ENCODE data around the gene LYPD6B. TPM values are rescaled to one million over a fixed set of nuclear protein-coding genes. Genes with fewer than 3 reads are reported as not detected.

Gene LYPD6B
- total RNA-seq, 1 experiment from 2014 or later = 0.37 TPM

GRCh38 chr2:149185942-149186490 lies 147.5 kb downstream of the LYPD6B start:
- H3K27me3 Mint-ChIP-seq (ENCODE audit: insufficient read depth, unreplicated experiment) = no peaks in the 10 kb centered on the region
- H3K4me1 Mint-ChIP-seq (ENCODE audit: insufficient read depth, unreplicated experiment) = no peaks in the 10 kb centered on the region
- no peak for DNase-seq (ENCODE audit: unreplicated experiment)
- TF ChIP-seq, protein P1, sequence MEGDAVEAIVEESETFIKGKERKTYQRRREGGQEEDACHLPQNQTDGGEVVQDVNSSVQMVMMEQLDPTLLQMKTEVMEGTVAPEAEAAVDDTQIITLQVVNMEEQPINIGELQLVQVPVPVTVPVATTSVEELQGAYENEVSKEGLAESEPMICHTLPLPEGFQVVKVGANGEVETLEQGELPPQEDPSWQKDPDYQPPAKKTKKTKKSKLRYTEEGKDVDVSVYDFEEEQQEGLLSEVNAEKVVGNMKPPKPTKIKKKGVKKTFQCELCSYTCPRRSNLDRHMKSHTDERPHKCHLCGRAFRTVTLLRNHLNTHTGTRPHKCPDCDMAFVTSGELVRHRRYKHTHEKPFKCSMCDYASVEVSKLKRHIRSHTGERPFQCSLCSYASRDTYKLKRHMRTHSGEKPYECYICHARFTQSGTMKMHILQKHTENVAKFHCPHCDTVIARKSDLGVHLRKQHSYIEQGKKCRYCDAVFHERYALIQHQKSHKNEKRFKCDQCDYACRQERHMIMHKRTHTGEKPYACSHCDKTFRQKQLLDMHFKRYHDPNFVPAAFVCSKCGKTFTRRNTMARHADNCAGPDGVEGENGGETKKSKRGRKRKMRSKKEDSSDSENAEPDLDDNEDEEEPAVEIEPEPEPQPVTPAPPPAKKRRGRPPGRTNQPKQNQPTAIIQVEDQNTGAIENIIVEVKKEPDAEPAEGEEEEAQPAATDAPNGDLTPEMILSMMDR (IDR thresholded peaks at IDR 0.05; ENCODE audit: unreplicated experiment) = no peak
- CTCF ChIA-PET = interaction anchor here (1.4 kb wide), 1 partner anchor 169 kb away, joined by 5 read pairs; no protein-coding TSS in a partner anchor
- no TSS peak for BruUV-seq (replicated peaks)
- intact Hi-C loops (cut with micrococcal nuclease) = no loop called here
- H3K27ac Mint-ChIP-seq (ENCODE audit: low read depth, unreplicated experiment) = no peak overlapping the region
- H3K36me3 Mint-ChIP-seq (ENCODE audit: insufficient read depth, unreplicated experiment) = no peaks in the 10 kb centered on the region
- H3K4me3 Mint-ChIP-seq (ENCODE audit: unreplicated experiment) = no peak overlapping the region
- POLR2A ChIA-PET = no interaction called here
- no peaks in the 10 kb centered on the region for H3K9me3 Mint-ChIP-seq (ENCODE audit: unreplicated experiment)

DNA sequence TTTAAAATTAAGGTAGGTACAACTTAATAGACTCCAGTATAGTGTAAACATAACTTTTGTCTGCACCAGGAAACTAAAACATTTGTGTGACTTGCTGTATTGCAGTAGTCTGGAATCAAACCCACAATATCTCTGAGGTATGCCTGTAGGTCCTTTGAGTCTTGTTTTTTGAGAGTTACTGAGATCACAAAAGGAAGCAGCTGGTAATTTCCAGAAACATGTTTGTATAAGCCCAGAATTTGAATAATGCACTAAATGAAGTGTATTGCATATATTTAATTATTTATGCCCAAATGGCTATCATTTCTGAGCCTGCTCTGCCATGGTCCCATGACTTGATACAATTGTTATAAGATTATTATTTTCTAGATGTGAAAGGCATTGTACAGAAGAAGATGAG lies 148.6 kb downstream of the LYPD6B start:
- TF ChIP-seq, protein P1 (IDR thresholded peaks at IDR 0.05; ENCODE audit: unreplicated experiment) = no peak
- no peak for DNase-seq (ENCODE audit: unreplicated experiment)
- no peaks in the 10 kb centered on the region for H3K36me3 Mint-ChIP-seq (ENCODE audit: insufficient read depth, unreplicated experiment)
- no peak overlapping the region for H3K4me3 Mint-ChIP-seq (ENCODE audit: unreplicated experiment)
- CTCF ChIA-PET = interaction anchor here (1.1 to 1.4 kb wide), 2 partner anchors 10 to 170 kb away, joined by 3 to 5 read pairs; no protein-coding TSS in a partner anchor
- BruUV-seq (replicated peaks) = no TSS peak
- no peak overlapping the region for H3K27ac Mint-ChIP-seq (ENCODE audit: low read depth, unreplicated experiment)
- H3K27me3 Mint-ChIP-seq (ENCODE audit: insufficient read depth, unreplicated experiment) = no peaks in the 10 kb centered on the region
- H3K4me1 Mint-ChIP-seq (ENCODE audit: insufficient read depth, unreplicated experiment) = no peaks in the 10 kb centered on the region
- no peaks in the 10 kb centered on the region for H3K9me3 Mint-ChIP-seq (ENCODE audit: unreplicated experiment)
- POLR2A ChIA-PET = no interaction called here
- intact Hi-C loops (cut with micrococcal nuclease) = no loop called here

DNA sequence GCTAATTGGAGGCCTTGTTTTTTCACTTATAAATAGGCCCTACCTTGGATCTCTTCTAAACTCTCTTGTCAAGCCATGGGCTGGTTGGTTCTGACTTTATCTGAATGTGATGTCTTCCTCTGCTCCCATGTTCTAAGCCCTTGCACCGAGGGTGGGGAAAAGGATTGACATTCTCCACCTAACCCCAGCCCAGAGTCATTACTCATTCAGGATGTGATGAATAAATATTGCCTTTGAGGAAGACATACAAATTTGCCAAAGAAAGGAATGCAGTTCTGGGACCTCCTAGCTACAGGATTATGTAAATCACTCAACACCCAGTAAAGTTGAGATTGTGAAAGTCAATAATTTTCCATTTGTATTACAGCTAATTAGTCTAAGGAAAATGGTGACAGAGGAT lies 149.8 kb downstream of the LYPD6B start:
- CTCF ChIA-PET = interaction anchor here (0.9 to 1.2 kb wide), 3 partner anchors 9 to 170 kb away, joined by 3 read pairs; no protein-coding TSS in a partner anchor
- H3K4me3 Mint-ChIP-seq (ENCODE audit: unreplicated experiment) = no peak overlapping the region
- no peaks in the 10 kb centered on the region for H3K27me3 Mint-ChIP-seq (ENCODE audit: insufficient read depth, unreplicated experiment)
- no peaks in the 10 kb centered on the region for H3K9me3 Mint-ChIP-seq (ENCODE audit: unreplicated experiment)
- no peaks in the 10 kb centered on the region for H3K36me3 Mint-ChIP-seq (ENCODE audit: insufficient read depth, unreplicated experiment)
- no peak overlapping the region for H3K27ac Mint-ChIP-seq (ENCODE audit: low read depth, unreplicated experiment)
- no TSS peak for BruUV-seq (replicated peaks)
- POLR2A ChIA-PET = no interaction called here
- no peak for DNase-seq (ENCODE audit: unreplicated experiment)
- TF ChIP-seq, protein P1 (IDR thresholded peaks at IDR 0.05; ENCODE audit: unreplicated experiment) = no peak
- intact Hi-C loops (cut with micrococcal nuclease) = no loop called here
- no peaks in the 10 kb centered on the region for H3K4me1 Mint-ChIP-seq (ENCODE audit: insufficient read depth, unreplicated experiment)

DNA sequence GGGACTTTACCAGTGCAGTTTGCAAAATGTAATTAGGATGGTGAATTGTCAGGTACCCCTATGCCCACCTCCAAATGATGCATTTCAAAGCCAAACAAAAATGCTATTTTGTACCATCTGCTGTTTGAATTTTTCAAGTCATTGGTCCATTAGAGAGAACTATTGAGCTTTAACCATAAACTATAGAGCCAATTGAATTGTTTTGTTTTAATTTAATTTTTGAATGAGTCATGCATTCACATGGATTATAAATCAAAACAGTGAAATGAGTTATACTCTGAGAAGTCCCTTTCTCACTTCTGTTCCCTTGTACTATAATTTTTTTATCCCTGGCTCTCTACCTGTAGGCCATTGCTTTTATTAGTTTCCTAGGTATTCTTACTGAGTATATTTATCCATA lies 151.3 kb downstream of the LYPD6B start:
- ChIA-PET POLR2A (interaction anchor here (0.9 to 1.4 kb wide), 4 partner anchors 9 to 50 kb away, joined by 3 to 4 read pairs (median 4); no protein-coding TSS in a partner anchor), CTCF (no interaction called here)
- TF ChIP-seq, protein P1 (IDR thresholded peaks at IDR 0.05; ENCODE audit: unreplicated experiment) = no peak
- intact Hi-C loops (cut with micrococcal nuclease) = no loop called here
- Mint-ChIP-seq H3K9me3 (ENCODE audit: unreplicated experiment) (no peaks in the 10 kb centered on the region), H3K27me3 (ENCODE audit: insufficient read depth, unreplicated experiment) (no peaks in the 10 kb centered on the region), H3K36me3 (ENCODE audit: insufficient read depth, unreplicated experiment) (no peaks in the 10 kb centered on the region), H3K4me3 (ENCODE audit: unreplicated experiment) (no peak overlapping the region), H3K27ac (ENCODE audit: low read depth, unreplicated experiment) (no peak overlapping the region), H3K4me1 (ENCODE audit: insufficient read depth, unreplicated experiment) (no peaks in the 10 kb centered on the region)
- no peak for DNase-seq (ENCODE audit: unreplicated experiment)
- no TSS peak for BruUV-seq (replicated peaks)

All from MCF 10A (cell line).